A673 (cell line): ENCODE measurements around the gene GNAT1. TPM values are rescaled to one million over a fixed set of nuclear protein-coding genes. Genes with fewer than 3 reads are reported as not detected.

Experiments
- BruUV-seq: library from RNA; stranded (reverse); fragments of 400-500 nt; replicated peaks from 2 replicates; lab custom pipeline; 2021; lab: Mats Ljungman, UMichigan
- CTCF ChIA-PET: fragments of 300-600 bp; sonication (Branson Sonifier 250); formaldehyde crosslinking; loops from one replicate; lab custom pipeline; 2022; ENCODE audit warnings: antibody characterized with exemption; lab: Charles Lee
- POLR2A ChIA-PET: fragments of 300-600 bp; sonication (Branson Sonifier 250); formaldehyde crosslinking; loops from one replicate; lab custom pipeline; 2022; ENCODE audit warnings: antibody characterized with exemption; ENCODE audit not compliant: low non-redundant PET; lab: Charles Lee
- DNase-seq: peaks from one replicate; pipeline ENCODE4 v3.0.0-alpha.2; 2015; ENCODE audit warnings: low spot score
- H3K27ac ChIP-seq: fragments of 200-600 bp; sonication (generic); 2 replicates; pipeline ENCODE4 v1.5.1; 2016; ENCODE audit warnings: mixed run types, low read depth, mild to moderate bottlenecking, mixed read lengths, antibody characterized with exemption, low read length; ENCODE audit not compliant: poor library complexity, severe bottlenecking
- H3K27me3 ChIP-seq: fragments of 200-600 bp; sonication (generic); replicated peaks from 2 replicates; pipeline ENCODE4 v1.6.1; 2017; ENCODE audit warnings: mixed run types, low read depth, mild to moderate bottlenecking, mixed read lengths, antibody characterized with exemption, low read length; ENCODE audit not compliant: insufficient read depth, poor library complexity
- H3K36me3 ChIP-seq: fragments of 200-600 bp; sonication (generic); 2 replicates; pipeline ENCODE4 v1.6.1; 2016; ENCODE audit warnings: mixed run types, mild to moderate bottlenecking, mixed read lengths, antibody characterized with exemption, low read length; ENCODE audit not compliant: insufficient read depth, poor library complexity, severe bottlenecking
- H3K4me1 ChIP-seq: fragments of 200-600 bp; sonication (generic); 2 replicates; pipeline ENCODE4 v1.6.1; 2017; ENCODE audit warnings: mixed run types, mild to moderate bottlenecking, mixed read lengths, antibody characterized with exemption, low read length; ENCODE audit not compliant: insufficient read depth, poor library complexity, severe bottlenecking
- H3K4me3 ChIP-seq: fragments of 200-600 bp; sonication (generic); 2 replicates; pipeline ENCODE4 v1.5.1; 2016; ENCODE audit warnings: low read depth, mixed run types, mild to moderate bottlenecking, mixed read lengths, low read length; ENCODE audit not compliant: poor library complexity, severe bottlenecking
- H3K9me3 ChIP-seq: fragments of 200-600 bp; sonication (generic); 2 replicates; pipeline ENCODE4 v1.6.1; 2016; ENCODE audit warnings: mixed run types, low read depth, mild to moderate bottlenecking, mixed read lengths, antibody characterized with exemption, low read length; ENCODE audit not compliant: poor library complexity, severe bottlenecking
- CTCF ChIP-seq: fragments of 300-800, 200-600 bp; sonication (generic); conservative IDR thresholded peaks from 2 replicates; pipeline ENCODE4 v1.5.1; 2017; ENCODE audit warnings: low read depth, mild to moderate bottlenecking, antibody characterized with exemption, low read length, moderate library complexity, mixed read lengths
- EZH2 ChIP-seq: fragments of 200-600 bp; sonication (generic); IDR thresholded peaks from 2 replicates; pipeline ENCODE4 v1.6.1; 2017; ENCODE audit warnings: borderline replicate concordance, low read depth, mild to moderate bottlenecking, mixed read lengths, antibody characterized with exemption, low read length; ENCODE audit not compliant: poor library complexity, severe bottlenecking
- intact Hi-C: fragments of 100-400 bp; cut with micrococcal nuclease; formaldehyde crosslinking; loops from one replicate; pipeline ENCODE4 v1.10.0; 2022; ENCODE audit not compliant: unreplicated experiment
- total RNA-seq: library from RNA; stranded (reverse); gene quantifications from 2 replicates; pipeline ENCODE4 v1.2.3, GENCODE V29; 2021

Gene GNAT1
- total RNA-seq, 1 experiment from 2014 or later: not detected

GRCh38 chr3:50231581-50231980, 40.2 kb downstream of the GNAT1 start:
- no peaks in the 10 kb centered on the region for H3K9me3 ChIP-seq
- H3K27ac ChIP-seq: no peak overlapping the region
- no TSS peak for BruUV-seq
- DNase-seq: no peak
- CTCF ChIA-PET: interaction anchor here (1.0 kb wide), 1 partner anchor 28 kb away, joined by 3 read pairs; no protein-coding TSS in a partner anchor
- intact Hi-C loops: no loop called here
- TF ChIP-seq CTCF (no peak), EZH2 (no peak)
- no peaks in the 10 kb centered on the region for H3K27me3 ChIP-seq
- POLR2A ChIA-PET: no interaction called here
- peaks cover 8% of the 10 kb centered on the region for H3K4me1 ChIP-seq
- H3K36me3 ChIP-seq: no peaks in the 10 kb centered on the region
- H3K4me3 ChIP-seq: no peak overlapping the region

GRCh38 chr3:50232303-50232702, 40.9 kb downstream of the GNAT1 start:
- Histone ChIP-seq H3K4me1 (peaks cover 8% of the 10 kb centered on the region), H3K27me3 (no peaks in the 10 kb centered on the region), H3K9me3 (no peaks in the 10 kb centered on the region), H3K4me3 (no peak overlapping the region), H3K36me3 (no peaks in the 10 kb centered on the region), H3K27ac (no peak overlapping the region)
- no TSS peak for BruUV-seq
- ChIA-PET CTCF (no interaction called here), POLR2A (no interaction called here)
- DNase-seq: no peak
- intact Hi-C loops: no loop called here
- TF ChIP-seq CTCF (no peak), EZH2 (no peak)

- H3K27ac ChIP-seq: no peak overlapping the region
- ChIA-PET POLR2A (no interaction called here), CTCF (interaction anchor here (0.6 kb wide), 2 partner anchors 26 to 1922 kb away, joined by 3 read pairs; no protein-coding TSS in a partner anchor)
- H3K9me3 ChIP-seq: no peaks in the 10 kb centered on the region
- no TSS peak for BruUV-seq
- intact Hi-C loops: no loop called here
- no peak for TF ChIP-seq EZH2
- TF ChIP-seq CTCF: no peak
- H3K27me3 ChIP-seq: no peaks in the 10 kb centered on the region
- H3K36me3 ChIP-seq: no peaks in the 10 kb centered on the region
- H3K4me1 ChIP-seq: peaks cover 7% of the 10 kb centered on the region
- DNase-seq: no peak
- no peak overlapping the region for H3K4me3 ChIP-seq
Observed at GRCh38 chr3:50233176-50233575, 41.8 kb downstream of the GNAT1 start.
